HCT116 (cell line): ENCODE data around the gene CCDC15. TPM values are rescaled to one million over a fixed set of nuclear protein-coding genes. Genes with fewer than 3 reads are reported as not detected.
A peak's percentile ranks its signal among the peaks of the same experiment; 100 is the strongest.

Experiments
- ATAC-seq: fragments of 200-7000 bp; cut with Tn5 transposase; 2 replicates; pipeline ENCODE4 v1.9.1; 2020; ENCODE audit warnings: mild to moderate bottlenecking, moderate library complexity
- BruUV-seq: library from RNA; stranded (reverse); fragments of 400-500 nt; replicated peaks from 2 replicates; lab custom pipeline; 2021; lab: Mats Ljungman, UMichigan
- CTCF ChIA-PET: fragments of 300-600 bp; sonication (Branson Sonifier 250); formaldehyde crosslinking; loops from one replicate; lab custom pipeline; 2021; ENCODE audit warnings: antibody characterized with exemption; lab: Charles Lee
- POLR2A ChIA-PET: fragments of 300-600, 350-600 bp; sonication (Branson Sonifier 250); formaldehyde crosslinking; loops from one replicate; lab custom pipeline; 2021; ENCODE audit warnings: antibody characterized with exemption; lab: Charles Lee
- RAD21 ChIA-PET, 2 experiments: fragments of 300-600 bp; sonication (Branson Sonifier 250); formaldehyde crosslinking; loops; one replicate each; lab custom pipeline; 2023; ENCODE audit warnings: low total read pairs in 2 of 2; ENCODE audit not compliant: uncharacterized antibody in 2 of 2, unreplicated experiment in 2 of 2, low non-redundant PET in 1 of 2; lab: Charles Lee
- DNase-seq: peaks from one replicate; pipeline ENCODE4 v3.0.0-alpha.2; 2010; ENCODE audit warnings: low read depth, low spot score
- H2AFZ ChIP-seq: fragments of 200-600 bp; shearing (Covaris generic), sonication (generic); 2 replicates; pipeline ENCODE4 v1.6.1; 2017; ENCODE audit warnings: low read depth, mixed run types, mixed read lengths, antibody characterized with exemption, low read length; ENCODE audit not compliant: poor library complexity, severe bottlenecking
- H3K27ac ChIP-seq: 2 replicates; pipeline ENCODE4 v1.5.1; 2012; ENCODE audit warnings: low read depth, low read length
- H3K27me3 ChIP-seq: fragments of 200-600 bp; sonication (generic); 2 replicates; pipeline ENCODE4 v1.6.1; 2016; ENCODE audit warnings: mixed run types, low read length, mixed read lengths; ENCODE audit not compliant: insufficient read depth
- H3K36me3 ChIP-seq, 2 experiments: fragments of 200-500 bp in 1 of 2; fragments of 200-600 bp in 1 of 2; sonication (Bioruptor generic) in 1 of 2; sonication (generic) in 1 of 2; 2 replicates each; pipeline versions ENCODE4 v1.5.1 to v1.6.1; 2014 to 2016; ENCODE audit warnings: low read length in 2 of 2, inconsistent platforms in 1 of 2, mixed read lengths in 1 of 2, mixed run types in 1 of 2; ENCODE audit not compliant: insufficient read depth in 2 of 2, control insufficient read depth in 1 of 2
- H3K4me1 ChIP-seq, 2 experiments: fragments of 200-600 bp in 1 of 2; sonication (generic) in 1 of 2; 2 replicates each; pipeline versions ENCODE4 v1.5.1 to v1.6.1; 2012 to 2017; ENCODE audit warnings: low read length in 2 of 2, inconsistent platforms in 1 of 2, mild to moderate bottlenecking in 1 of 2, mixed read lengths in 1 of 2, mixed run types in 1 of 2, moderate library complexity in 1 of 2; ENCODE audit not compliant: insufficient read depth in 2 of 2, control insufficient read depth in 1 of 2
- H3K4me2 ChIP-seq: fragments of 200-600 bp; sonication (generic); 2 replicates; pipeline ENCODE4 v1.6.1; 2017; ENCODE audit warnings: mixed run types, low read length, mixed read lengths
- H3K4me3 ChIP-seq, 2 experiments: fragments of 200-600 bp in 1 of 2; sonication (generic) in 1 of 2; replicated peaks in 1 of 2; 2 replicates each; pipeline ENCODE4 v1.5.1; 2011 to 2016; ENCODE audit warnings: low read length in 2 of 2, control low read depth in 1 of 2, low read depth in 1 of 2, mild to moderate bottlenecking in 1 of 2, mixed read lengths in 1 of 2, mixed run types in 1 of 2
- H3K79me2 ChIP-seq: fragments of 200-600 bp; sonication (generic); 2 replicates; pipeline ENCODE4 v1.6.1; 2017; ENCODE audit warnings: mild to moderate bottlenecking, mixed run types, low read length, moderate library complexity, mixed read lengths; ENCODE audit not compliant: insufficient read depth
- H3K9ac ChIP-seq: fragments of 200-600 bp; sonication (generic); 2 replicates; pipeline ENCODE4 v1.6.1; 2016; ENCODE audit warnings: low read length, mixed read lengths
- H3K9me2 ChIP-seq: fragments of 200-600 bp; sonication (generic), shearing (Covaris generic); 2 replicates; pipeline ENCODE4 v1.6.1; 2017; ENCODE audit warnings: mixed run types, mild to moderate bottlenecking, moderate library complexity; ENCODE audit not compliant: insufficient read depth
- H3K9me3 ChIP-seq, 2 experiments: fragments of 200-500 bp in 1 of 2; fragments of 200-600 bp in 1 of 2; sonication (Bioruptor generic) in 1 of 2; sonication (generic) in 1 of 2; 2 replicates each; pipeline ENCODE4 v1.6.1; 2014 to 2017; ENCODE audit warnings: low read length in 2 of 2, mixed read lengths in 2 of 2, inconsistent platforms in 1 of 2, low read depth in 1 of 2, mild to moderate bottlenecking in 1 of 2, mixed run types in 1 of 2, moderate library complexity in 1 of 2; ENCODE audit not compliant: control insufficient read depth in 1 of 2, insufficient read depth in 1 of 2
- H4K20me1 ChIP-seq: fragments of 200-600 bp; sonication (generic), shearing (Covaris generic); 2 replicates; pipeline ENCODE4 v1.6.1; 2017; ENCODE audit warnings: mixed run types, mild to moderate bottlenecking, moderate library complexity; ENCODE audit not compliant: insufficient read depth
- CEBPB ChIP-seq: IDR thresholded peaks from 2 replicates; pipeline ENCODE4 v1.6.1; 2012; ENCODE audit warnings: low read depth
- EGR1 ChIP-seq: IDR thresholded peaks from 2 replicates; pipeline ENCODE4 v1.6.1; 2012; ENCODE audit warnings: low read depth
- EZH2 ChIP-seq: fragments of 200-600 bp; sonication (generic); IDR thresholded peaks from 2 replicates; pipeline ENCODE4 v1.6.1; 2017; ENCODE audit warnings: antibody characterized with exemption, mixed run types
- FOSL1 ChIP-seq: IDR thresholded peaks from 2 replicates; pipeline ENCODE4 v1.6.1; 2012; ENCODE audit warnings: low read depth
- JUND ChIP-seq: IDR thresholded peaks from 2 replicates; pipeline ENCODE4 v1.6.1; 2012
- POLR2A ChIP-seq: IDR thresholded peaks from 2 replicates; pipeline ENCODE4 v1.7.0; 2011; ENCODE audit warnings: borderline replicate concordance; ENCODE audit not compliant: insufficient read depth, insufficient read length; ENCODE audit errors: extremely low read depth
- SP1 ChIP-seq: IDR thresholded peaks from 2 replicates; pipeline ENCODE4 v1.6.1; 2012; ENCODE audit warnings: low read depth
- SRF ChIP-seq: IDR thresholded peaks from 2 replicates; pipeline ENCODE4 v1.6.1; 2012; ENCODE audit warnings: low read depth
- TCF7L2 ChIP-seq: IDR thresholded peaks from 2 replicates; pipeline ENCODE4 v1.7.0; 2011; ENCODE audit warnings: borderline replicate concordance, inconsistent platforms; ENCODE audit not compliant: insufficient read depth, insufficient read length; ENCODE audit errors: extremely low read depth
- YY1 ChIP-seq: IDR thresholded peaks from 2 replicates; pipeline ENCODE4 v1.6.1; 2011; ENCODE audit warnings: low read length, low read depth, moderate library complexity, mild to moderate bottlenecking; ENCODE audit not compliant: insufficient replicate concordance; ENCODE audit errors: extremely low read depth
- ZFX ChIP-seq: fragments of 450-650 bp; IDR thresholded peaks from 2 replicates; pipeline ENCODE4 v1.6.1; 2017
- ZNF274 ChIP-seq: fragments of 200-500 bp; sonication (Bioruptor generic); IDR thresholded peaks from 2 replicates; pipeline ENCODE4 v1.6.1; 2014; ENCODE audit warnings: mild to moderate bottlenecking, low read depth, low read length, inconsistent platforms
- intact Hi-C: fragments of 100-400 bp; cut with micrococcal nuclease; formaldehyde crosslinking; loops from 2 replicates; pipeline ENCODE4 v1.10.0; 2022
- total RNA-seq: library from RNA; stranded (reverse); gene quantifications from one replicate; pipeline ENCODE4 v1.2.1, GENCODE V29; 2021; ENCODE audit not compliant: unreplicated experiment
- TF ChIP-seq, protein P1 (sequence below): IDR thresholded peaks from 2 replicates; pipeline ENCODE4 v1.6.1; 2011; ENCODE audit warnings: mild to moderate bottlenecking, low read length, moderate library complexity; ENCODE audit not compliant: insufficient replicate concordance; ENCODE audit errors: extremely low read depth
- TF ChIP-seq, protein P2 (sequence below): IDR thresholded peaks from 2 replicates; pipeline ENCODE4 v1.6.1; 2012
- TF ChIP-seq, protein P3 (sequence below), 3 experiments: fragments of 200-600 bp in 1 of 3; sonication (generic) in 1 of 3; IDR thresholded peaks in 2 of 3; conservative IDR thresholded peaks in 1 of 3; 2 replicates each; pipeline ENCODE4 v1.5.1; 2012 to 2017; ENCODE audit warnings: low read depth in 2 of 3, low read length in 2 of 3, antibody characterized with exemption in 1 of 3, borderline replicate concordance in 1 of 3, control low read depth in 1 of 3, mild to moderate bottlenecking in 1 of 3, mixed read lengths in 1 of 3, mixed run types in 1 of 3, moderate library complexity in 1 of 3; ENCODE audit not compliant: insufficient read depth in 1 of 3

CCDC15 gene
- total RNA-seq, 1 experiment from 2014 or later, result 2.4 TPM

DNA sequence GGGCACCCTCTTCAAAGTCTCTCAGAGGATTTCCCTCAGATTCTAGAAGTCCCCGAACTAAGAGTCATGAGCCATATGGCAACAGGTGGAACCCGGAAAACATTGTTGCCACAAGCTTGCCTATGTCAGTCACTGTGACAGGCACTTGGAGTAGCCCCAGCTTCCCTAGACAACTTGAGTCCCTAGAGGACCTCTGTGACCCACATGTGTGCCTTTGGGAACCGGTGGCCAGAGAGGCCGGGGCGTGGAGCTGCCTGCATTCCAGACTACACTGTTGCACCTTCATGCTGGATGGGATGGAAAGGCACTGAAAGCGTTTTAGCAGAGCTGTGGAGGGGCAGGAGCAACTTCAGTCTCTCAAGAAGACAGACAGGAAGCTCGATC, 121.2 kb downstream of the CCDC15 start (continued):
- TF ChIP-seq EZH2 (no peak), YY1 (no peak), CEBPB (no peak), EGR1 (no peak), JUND (no peak), ZFX (no peak), SP1 (no peak), ZNF274 (no peak), TCF7L2 (no peak), SRF (no peak), FOSL1 (no peak)
- TF ChIP-seq, protein P1, sequence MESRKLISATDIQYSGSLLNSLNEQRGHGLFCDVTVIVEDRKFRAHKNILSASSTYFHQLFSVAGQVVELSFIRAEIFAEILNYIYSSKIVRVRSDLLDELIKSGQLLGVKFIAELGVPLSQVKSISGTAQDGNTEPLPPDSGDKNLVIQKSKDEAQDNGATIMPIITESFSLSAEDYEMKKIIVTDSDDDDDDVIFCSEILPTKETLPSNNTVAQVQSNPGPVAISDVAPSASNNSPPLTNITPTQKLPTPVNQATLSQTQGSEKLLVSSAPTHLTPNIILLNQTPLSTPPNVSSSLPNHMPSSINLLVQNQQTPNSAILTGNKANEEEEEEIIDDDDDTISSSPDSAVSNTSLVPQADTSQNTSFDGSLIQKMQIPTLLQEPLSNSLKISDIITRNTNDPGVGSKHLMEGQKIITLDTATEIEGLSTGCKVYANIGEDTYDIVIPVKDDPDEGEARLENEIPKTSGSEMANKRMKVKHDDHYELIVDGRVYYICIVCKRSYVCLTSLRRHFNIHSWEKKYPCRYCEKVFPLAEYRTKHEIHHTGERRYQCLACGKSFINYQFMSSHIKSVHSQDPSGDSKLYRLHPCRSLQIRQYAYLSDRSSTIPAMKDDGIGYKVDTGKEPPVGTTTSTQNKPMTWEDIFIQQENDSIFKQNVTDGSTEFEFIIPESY, result no peak
- TF ChIP-seq, protein P2, sequence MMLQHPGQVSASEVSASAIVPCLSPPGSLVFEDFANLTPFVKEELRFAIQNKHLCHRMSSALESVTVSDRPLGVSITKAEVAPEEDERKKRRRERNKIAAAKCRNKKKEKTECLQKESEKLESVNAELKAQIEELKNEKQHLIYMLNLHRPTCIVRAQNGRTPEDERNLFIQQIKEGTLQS, result no peak
- TF ChIP-seq, all 23 proteins: peak for 0

DNA sequence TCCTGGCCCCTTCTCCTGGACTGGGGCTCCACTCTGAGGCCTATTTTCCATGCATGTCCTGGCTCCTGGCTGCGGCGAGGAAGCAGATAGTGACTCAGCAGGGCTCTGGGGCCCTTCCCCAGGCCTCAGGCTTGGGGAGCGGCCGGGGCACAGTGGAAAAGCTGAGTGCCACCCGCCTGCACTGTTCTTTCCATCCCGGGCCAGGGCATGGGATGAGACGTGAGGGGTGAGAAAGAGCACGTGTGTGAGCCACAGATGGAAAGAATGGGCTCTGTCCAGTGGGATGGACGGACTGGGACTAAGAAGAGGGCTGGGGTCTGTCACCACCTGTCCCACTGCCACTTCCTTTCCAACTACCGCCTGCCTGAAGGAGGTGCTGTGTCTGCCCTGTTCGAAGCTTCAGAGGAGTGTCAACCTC, 121.9 kb downstream of the CCDC15 start:
- ATAC-seq, result no peak
- RAD21 ChIA-PET, result no interaction called here

More for the DNA sequence above, 121.9 kb downstream of the CCDC15 start:
- POLR2A ChIA-PET, result no interaction called here
- H3K79me2 ChIP-seq, result no peaks in the 10 kb centered on the region
- H3K4me1 ChIP-seq, result peaks cover 6 to 43% of the 10 kb centered on the region in 2 experiments
- TF ChIP-seq, protein P3, sequence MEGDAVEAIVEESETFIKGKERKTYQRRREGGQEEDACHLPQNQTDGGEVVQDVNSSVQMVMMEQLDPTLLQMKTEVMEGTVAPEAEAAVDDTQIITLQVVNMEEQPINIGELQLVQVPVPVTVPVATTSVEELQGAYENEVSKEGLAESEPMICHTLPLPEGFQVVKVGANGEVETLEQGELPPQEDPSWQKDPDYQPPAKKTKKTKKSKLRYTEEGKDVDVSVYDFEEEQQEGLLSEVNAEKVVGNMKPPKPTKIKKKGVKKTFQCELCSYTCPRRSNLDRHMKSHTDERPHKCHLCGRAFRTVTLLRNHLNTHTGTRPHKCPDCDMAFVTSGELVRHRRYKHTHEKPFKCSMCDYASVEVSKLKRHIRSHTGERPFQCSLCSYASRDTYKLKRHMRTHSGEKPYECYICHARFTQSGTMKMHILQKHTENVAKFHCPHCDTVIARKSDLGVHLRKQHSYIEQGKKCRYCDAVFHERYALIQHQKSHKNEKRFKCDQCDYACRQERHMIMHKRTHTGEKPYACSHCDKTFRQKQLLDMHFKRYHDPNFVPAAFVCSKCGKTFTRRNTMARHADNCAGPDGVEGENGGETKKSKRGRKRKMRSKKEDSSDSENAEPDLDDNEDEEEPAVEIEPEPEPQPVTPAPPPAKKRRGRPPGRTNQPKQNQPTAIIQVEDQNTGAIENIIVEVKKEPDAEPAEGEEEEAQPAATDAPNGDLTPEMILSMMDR (IDR thresholded peaks at IDR 0.05 in 2 of 3, conservative IDR thresholded peaks at IDR 0.05 in 1 of 3; ENCODE audit: borderline replicate concordance in 1 of 3, insufficient read depth in 1 of 3, low read depth in 2 of 3, low read length in 2 of 3), result peak in 2 of 3 experiments; percentile 28 to 31; a peak in 3 of 6 replicates
- TF ChIP-seq POLR2A, result no peak
- no peaks in the 10 kb centered on the region for H4K20me1 ChIP-seq
- H3K4me2 ChIP-seq, result peak overlapping the region; percentile 14; the same call in 1 of the 2 replicates
- intact Hi-C loops, result no loop called here
- H3K9ac ChIP-seq, result no peak overlapping the region
- no peak overlapping the region for H3K4me3 ChIP-seq
- no peaks in the 10 kb centered on the region for H3K9me2 ChIP-seq
- DNase-seq, result no peak
- H3K27ac ChIP-seq, result no peak overlapping the region
- H2AFZ ChIP-seq, result no peak overlapping the region
- no peaks in the 10 kb centered on the region for H3K36me3 ChIP-seq
- H3K27me3 ChIP-seq, result no peaks in the 10 kb centered on the region
- no peaks in the 10 kb centered on the region for H3K9me3 ChIP-seq
- BruUV-seq, result no TSS peak
- CTCF ChIA-PET, result no interaction called here
